SU-DHL-6 (cell line): ENCODE data around the gene NCAPG.

ENCODE experiments used
- H2AFZ ChIP-seq: fragments of 200-600 bp; sonication (generic); 2 replicates; pipeline ENCODE4 v1.6.1; 2014; ENCODE audit warnings: low read depth, mild to moderate bottlenecking, moderate library complexity, mixed read lengths, antibody characterized with exemption, low read length; ENCODE audit not compliant: severe bottlenecking
- H3F3A ChIP-seq: fragments of 200-600 bp; shearing (Covaris generic); 2 replicates; pipeline ENCODE4 v1.6.0; 2016; ENCODE audit warnings: antibody characterized with exemption, mild to moderate bottlenecking; ENCODE audit not compliant: insufficient read depth
- H3K27ac ChIP-seq: fragments of 200-600 bp; sonication (generic); 2 replicates; pipeline ENCODE4 v1.5.1; 2016; ENCODE audit warnings: low read depth, mild to moderate bottlenecking, low read length, moderate library complexity, mixed read lengths
- H3K27me3 ChIP-seq: fragments of 200-600 bp; sonication (generic), shearing (Covaris generic); 2 replicates; pipeline ENCODE4 v1.6.0; 2014; ENCODE audit warnings: mild to moderate bottlenecking, low read length
- H3K36me3 ChIP-seq: fragments of 200-600 bp; sonication (generic); 2 replicates; pipeline ENCODE4 v1.6.1; 2014; ENCODE audit warnings: mild to moderate bottlenecking, low read length, mixed read lengths
- H3K4me2 ChIP-seq: fragments of 300-600, 200-600 bp; shearing (Covaris generic), sonication (generic); 2 replicates; pipeline ENCODE4 v1.6.0; 2014; ENCODE audit warnings: low read length, low read depth, mild to moderate bottlenecking; ENCODE audit not compliant: poor library complexity, severe bottlenecking
- H3K4me3 ChIP-seq: fragments of 200-600 bp; sonication (generic); 2 replicates; pipeline ENCODE4 v1.5.1; 2014; ENCODE audit warnings: antibody characterized with exemption, low read length, mild to moderate bottlenecking, mixed read lengths; ENCODE audit not compliant: insufficient read depth, poor library complexity, severe bottlenecking
- H3K79me2 ChIP-seq: fragments of 200-600 bp; sonication (generic); 2 replicates; pipeline ENCODE4 v1.6.1; 2014; ENCODE audit warnings: mild to moderate bottlenecking, low read length, moderate library complexity; ENCODE audit not compliant: insufficient read depth
- H3K9ac ChIP-seq: fragments of 200-600 bp; sonication (generic); 2 replicates; pipeline ENCODE4 v1.7.0; 2014; ENCODE audit warnings: mild to moderate bottlenecking, low read length
- H3K9me2 ChIP-seq: fragments of 200-600 bp; sonication (generic); replicated peaks from 2 replicates; pipeline ENCODE4 v1.6.1; 2014; ENCODE audit warnings: low read length; ENCODE audit not compliant: insufficient read depth
- H3K9me3 ChIP-seq: fragments of 200-600 bp; sonication (generic); 2 replicates; pipeline ENCODE4 v1.6.1; 2014; ENCODE audit warnings: low read length, mixed read lengths; ENCODE audit not compliant: insufficient read depth
- H4K20me1 ChIP-seq: fragments of 200-600 bp; sonication (generic); 2 replicates; pipeline ENCODE4 v1.6.1; 2014; ENCODE audit warnings: low read depth, mild to moderate bottlenecking, antibody characterized with exemption, low read length, moderate library complexity, mixed read lengths
- EZH2phosphoT487 ChIP-seq: fragments of 200-600 bp; sonication (generic), shearing (Covaris generic); conservative IDR thresholded peaks from 2 replicates; pipeline ENCODE4 v1.6.1; 2018; ENCODE audit warnings: mild to moderate bottlenecking, antibody characterized with exemption, low read length, moderate library complexity, mixed read lengths
- TF ChIP-seq, protein P1 (sequence below): fragments of 200-600 bp; sonication (generic); IDR thresholded peaks from one replicate; pipeline ENCODE4 v1.5.1; 2017; ENCODE audit warnings: antibody characterized with exemption, mild to moderate bottlenecking, low read length, moderate library complexity; ENCODE audit not compliant: insufficient read depth, poor library complexity, severe bottlenecking

The NCAPG gene

GRCh38 chr4:17805580-17806155 lies 5.1 kb upstream of the NCAPG start:
- Histone ChIP-seq H3K9ac (no peak overlapping the region), H2AFZ (no peak overlapping the region), H3K27me3 (no peaks in the 10 kb centered on the region), H3F3A (peaks cover 15% of the 10 kb centered on the region), H3K4me2 (peak overlapping the region; percentile 92), H3K36me3 (peaks cover 43% of the 10 kb centered on the region), H3K79me2 (peaks cover 74% of the 10 kb centered on the region), H3K9me2 (no peaks in the 10 kb centered on the region), H3K27ac (no peak overlapping the region), H3K4me3 (no peak overlapping the region), H3K9me3 (no peaks in the 10 kb centered on the region), H4K20me1 (peaks cover 43% of the 10 kb centered on the region)
- TF ChIP-seq, protein P1, sequence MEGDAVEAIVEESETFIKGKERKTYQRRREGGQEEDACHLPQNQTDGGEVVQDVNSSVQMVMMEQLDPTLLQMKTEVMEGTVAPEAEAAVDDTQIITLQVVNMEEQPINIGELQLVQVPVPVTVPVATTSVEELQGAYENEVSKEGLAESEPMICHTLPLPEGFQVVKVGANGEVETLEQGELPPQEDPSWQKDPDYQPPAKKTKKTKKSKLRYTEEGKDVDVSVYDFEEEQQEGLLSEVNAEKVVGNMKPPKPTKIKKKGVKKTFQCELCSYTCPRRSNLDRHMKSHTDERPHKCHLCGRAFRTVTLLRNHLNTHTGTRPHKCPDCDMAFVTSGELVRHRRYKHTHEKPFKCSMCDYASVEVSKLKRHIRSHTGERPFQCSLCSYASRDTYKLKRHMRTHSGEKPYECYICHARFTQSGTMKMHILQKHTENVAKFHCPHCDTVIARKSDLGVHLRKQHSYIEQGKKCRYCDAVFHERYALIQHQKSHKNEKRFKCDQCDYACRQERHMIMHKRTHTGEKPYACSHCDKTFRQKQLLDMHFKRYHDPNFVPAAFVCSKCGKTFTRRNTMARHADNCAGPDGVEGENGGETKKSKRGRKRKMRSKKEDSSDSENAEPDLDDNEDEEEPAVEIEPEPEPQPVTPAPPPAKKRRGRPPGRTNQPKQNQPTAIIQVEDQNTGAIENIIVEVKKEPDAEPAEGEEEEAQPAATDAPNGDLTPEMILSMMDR = no peak
- TF ChIP-seq EZH2phosphoT487 = no peak

GRCh38 chr4:17807446-17807845 lies 3.3 kb upstream of the NCAPG start:
- Histone ChIP-seq H3K9me2 (no peaks in the 10 kb centered on the region), H3K27ac (no peak overlapping the region), H3K4me2 (peak overlapping the region; percentile 92), H3K79me2 (peaks cover 89% of the 10 kb centered on the region), H3K9me3 (no peaks in the 10 kb centered on the region), H3K4me3 (no peak overlapping the region), H2AFZ (no peak overlapping the region), H4K20me1 (peaks cover 43% of the 10 kb centered on the region), H3K36me3 (peaks cover 45% of the 10 kb centered on the region), H3K9ac (peak overlapping the region; percentile 30), H3K27me3 (no peaks in the 10 kb centered on the region), H3F3A (peaks cover 10% of the 10 kb centered on the region)
- no peak for TF ChIP-seq EZH2phosphoT487
- TF ChIP-seq, protein P1 = no peak

DNA sequence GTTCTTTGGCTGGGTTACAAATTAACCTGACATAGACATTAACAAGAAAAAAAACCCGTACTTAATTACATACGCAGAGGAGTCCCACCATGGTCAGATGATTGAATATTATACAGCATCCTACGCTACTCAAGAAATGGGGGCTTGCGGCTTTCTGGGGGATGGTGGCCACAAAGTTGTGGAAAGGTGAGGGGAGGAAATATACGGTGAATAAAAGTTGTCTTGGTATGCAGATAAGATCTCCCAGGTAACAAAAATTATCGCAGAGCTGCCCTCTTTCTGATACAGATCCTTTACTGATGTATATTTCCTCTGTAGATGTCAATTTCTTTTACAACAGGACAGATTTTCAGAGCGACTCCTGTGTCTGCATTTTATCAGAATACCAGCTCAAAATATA lies 1.1 kb upstream of the NCAPG start:
- no peak for TF ChIP-seq EZH2phosphoT487
- TF ChIP-seq, protein P1 = no peak
- H3K27ac ChIP-seq = peak overlapping the region; percentile 89
- no peak overlapping the region for H2AFZ ChIP-seq

More for the DNA sequence above, 1.1 kb upstream of the NCAPG start:
- H3K79me2 ChIP-seq = peaks cover 94% of the 10 kb centered on the region
- H3K9ac ChIP-seq = peak overlapping the region; percentile 96
- H3K36me3 ChIP-seq = peaks cover 49% of the 10 kb centered on the region
- H4K20me1 ChIP-seq = peaks cover 58% of the 10 kb centered on the region
- H3K4me3 ChIP-seq = peak overlapping the region; percentile 92
- H3K9me2 ChIP-seq = no peaks in the 10 kb centered on the region
- no peaks in the 10 kb centered on the region for H3K9me3 ChIP-seq
- H3K4me2 ChIP-seq = peak overlapping the region; percentile 92
- H3K27me3 ChIP-seq = no peaks in the 10 kb centered on the region
- peaks cover 11% of the 10 kb centered on the region for H3F3A ChIP-seq
